ENCODE data around the gene SHF.

Gene SHF

GRCh38 chr15:45169608-45170480, 17.9 kb downstream of the SHF start:
- DNase-seq = no peak

- no peak for DNase-seq
Measured at GRCh38 chr15:45168751-45169551, 18.8 kb downstream of the SHF start.

- DNase-seq = no peak
Measured at GRCh38 chr15:45168286-45168685, 19.5 kb downstream of the SHF start.

GRCh38 chr15:45167631-45168205, 20.0 kb downstream of the SHF start:
- no peak for DNase-seq

GRCh38 chr15:45166834-45167630, 20.7 kb downstream of the SHF start:
- peak; percentile 86 to 90 for DNase-seq

- DNase-seq = no peak
Measured at GRCh38 chr15:45165536-45165935, 22.2 kb downstream of the SHF start.

GRCh38 chr15:45164914-45165313, 22.9 kb downstream of the SHF start:
- DNase-seq = no peak

- no peak for DNase-seq
Measured at GRCh38 chr15:45163508-45163856, 24.3 kb downstream of the SHF start.

GRCh38 chr15:45162771-45163507, 24.8 kb downstream of the SHF start:
- peak; percentile 69 to 73 for DNase-seq

GRCh38 chr15:45161666-45162065, 26.1 kb downstream of the SHF start:
- DNase-seq = no peak

GRCh38 chr15:45157974-45158373, 29.8 kb downstream of the SHF start:
- no peak for DNase-seq

- no peak for DNase-seq
Measured at GRCh38 chr15:45156744-45157455, 30.9 kb downstream of the SHF start.

GRCh38 chr15:45155739-45156138, 32.0 kb downstream of the SHF start:
- no peak for DNase-seq

- DNase-seq = no peak
Measured at GRCh38 chr15:45151998-45152828, 35.6 kb downstream of the SHF start.

- DNase-seq = no peak
Measured at GRCh38 chr15:45150997-45151396, 36.8 kb downstream of the SHF start.

- DNase-seq = no peak
Measured at GRCh38 chr15:45150481-45150880, 37.3 kb downstream of the SHF start.

GRCh38 chr15:45149060-45149459, 38.7 kb downstream of the SHF start:
- DNase-seq = no peak

- no peak for DNase-seq
Measured at GRCh38 chr15:45148076-45149059, 39.4 kb downstream of the SHF start.

- no peak for DNase-seq
Measured at GRCh38 chr15:45147606-45148005, 40.2 kb downstream of the SHF start.

Measured in CD4-positive, alpha-beta T cell treated with Interleukin-1 beta for 1 hour (primary cell).